GM23338 (cell line): Measurements from ENCODE around the gene MAP4K4. TPM values are rescaled to one million over a fixed set of nuclear protein-coding genes. Genes with fewer than 3 reads are reported as not detected.

Experiments used
- ATAC-seq: fragments of 200-7000 bp; cut with Tn5 transposase; 3 replicates; pipeline ENCODE4 v1.9.1; 2020
- DNase-seq: peaks from one replicate; pipeline ENCODE4 v3.0.0-alpha.2; 2015; ENCODE audit warnings: low spot score
- H2AFZ ChIP-seq: fragments of 200-600 bp; sonication (generic); 2 replicates; pipeline ENCODE4 v1.8.0; 2016; ENCODE audit warnings: antibody characterized with exemption, mild to moderate bottlenecking, moderate library complexity
- H3F3A ChIP-seq: fragments of 200-600 bp; sonication (generic); replicated peaks from 2 replicates; pipeline ENCODE4 v1.8.0; 2017; ENCODE audit warnings: antibody characterized with exemption, mixed run types, low read depth
- H3K27ac ChIP-seq: fragments of 200-600 bp; sonication (generic); 2 replicates; pipeline ENCODE4 v1.6.1; 2016; ENCODE audit warnings: low read depth
- H3K27me3 ChIP-seq: fragments of 200-600 bp; sonication (generic); 2 replicates; pipeline ENCODE4 v1.8.0; 2016; ENCODE audit warnings: mild to moderate bottlenecking, mixed run types, moderate library complexity; ENCODE audit not compliant: insufficient read depth
- H3K36me3 ChIP-seq: fragments of 200-600 bp; sonication (generic); 2 replicates; pipeline ENCODE4 v1.8.0; 2016; ENCODE audit warnings: mild to moderate bottlenecking; ENCODE audit not compliant: insufficient read depth
- H3K4me1 ChIP-seq: fragments of 200-600 bp; sonication (generic); 2 replicates; pipeline ENCODE4 v1.8.0; 2016; ENCODE audit warnings: mild to moderate bottlenecking, moderate library complexity; ENCODE audit not compliant: insufficient read depth
- H3K4me2 ChIP-seq: fragments of 200-600 bp; sonication (generic); 2 replicates; pipeline ENCODE4 v1.7.1; 2017; ENCODE audit warnings: mixed run types
- H3K4me3 ChIP-seq: fragments of 200-600 bp; sonication (generic); 2 replicates; pipeline ENCODE4 v1.6.1; 2016; ENCODE audit warnings: mixed run types
- H3K79me2 ChIP-seq: fragments of 200-600 bp; sonication (generic); replicated peaks from 2 replicates; pipeline ENCODE4 v1.8.0; 2017; ENCODE audit warnings: mild to moderate bottlenecking; ENCODE audit not compliant: insufficient read depth
- H3K9me2 ChIP-seq: fragments of 200-600 bp; sonication (generic); 2 replicates; pipeline ENCODE4 v1.8.0; 2017; ENCODE audit not compliant: insufficient read depth
- H4K20me1 ChIP-seq: fragments of 200-600 bp; sonication (generic); replicated peaks from 2 replicates; pipeline ENCODE4 v1.8.0; 2017; ENCODE audit warnings: mild to moderate bottlenecking; ENCODE audit not compliant: insufficient read depth
- H3K27ac Mint-ChIP-seq: 2 replicates; pipeline ENCODE4 v1.8.0; 2020; ENCODE audit warnings: inconsistent platforms, mild to moderate bottlenecking, moderate library complexity, mixed read lengths
- H3K27me3 Mint-ChIP-seq: 3 replicates; pipeline ENCODE4 v1.8.0; 2022; ENCODE audit warnings: low read depth, mild to moderate bottlenecking, moderate library complexity, mixed read lengths, inconsistent platforms; ENCODE audit not compliant: insufficient read depth, poor library complexity
- H3K36me3 Mint-ChIP-seq: 3 replicates; pipeline ENCODE4 v1.8.0; 2021; ENCODE audit warnings: low read depth, mild to moderate bottlenecking, inconsistent platforms, moderate library complexity, mixed read lengths
- H3K4me1 Mint-ChIP-seq: 3 replicates; pipeline ENCODE4 v1.8.0; 2020; ENCODE audit warnings: mild to moderate bottlenecking, inconsistent platforms, mixed read lengths
- H3K4me3 Mint-ChIP-seq: 3 replicates; pipeline ENCODE4 v1.8.0; 2021; ENCODE audit warnings: moderate library complexity, mild to moderate bottlenecking, inconsistent platforms, mixed read lengths
- H3K9me3 Mint-ChIP-seq: 3 replicates; pipeline ENCODE4 v1.8.0; 2020; ENCODE audit warnings: moderate library complexity, mild to moderate bottlenecking, inconsistent platforms, mixed read lengths
- CREB1 ChIP-seq: fragments of 250-450 bp; sonication (Bioruptor Pico); IDR thresholded peaks from 2 replicates; pipeline ENCODE4 v1.5.0; 2020; ENCODE audit warnings: low read depth, mild to moderate bottlenecking, moderate library complexity
- CTCF ChIP-seq, 2 experiments: fragments of 200-600 bp in 1 of 2; sonication (generic) in 1 of 2; conservative IDR thresholded peaks; 2 replicates each; pipeline versions ENCODE4 v1.5.1 to v1.6.1; 2016 to 2017; ENCODE audit warnings: antibody characterized with exemption in 2 of 2, low read depth in 2 of 2, mild to moderate bottlenecking in 2 of 2, moderate library complexity in 1 of 2
- EZH2 ChIP-seq: fragments of 200-600 bp; sonication (generic); IDR thresholded peaks from one replicate; pipeline ENCODE4 v1.8.0; 2017; ENCODE audit warnings: antibody characterized with exemption, mild to moderate bottlenecking, low read depth; ENCODE audit not compliant: unreplicated experiment
- JUNB ChIP-seq: IDR thresholded peaks from one replicate; pipeline ENCODE4 v1.6.1; 2016; ENCODE audit warnings: antibody characterized with exemption; ENCODE audit not compliant: unreplicated experiment
- ZNF114 ChIP-seq: fragments of 250-450 bp; sonication (Bioruptor Pico); IDR thresholded peaks from 2 replicates; pipeline ENCODE4 v1.5.0; 2020; ENCODE audit warnings: mild to moderate bottlenecking, moderate library complexity
- ZNF331 ChIP-seq: fragments of 250-450 bp; sonication (Bioruptor Pico); IDR thresholded peaks from 2 replicates; pipeline ENCODE4 v1.5.0; 2020; ENCODE audit warnings: low read depth, mild to moderate bottlenecking, moderate library complexity
- ZNF462 ChIP-seq: fragments of 250-450 bp; sonication (Bioruptor Pico); IDR thresholded peaks from 2 replicates; pipeline ENCODE4 v1.5.0; 2020; ENCODE audit warnings: mild to moderate bottlenecking, moderate library complexity
- polyA plus RNA-seq: library from polyadenylated mRNA; unstranded; fragments of >200 nt; fragmentation: Nextera tagmentation; extraction: Ambion mirVana; gene quantifications from 2 replicates; pipeline ENCODE4 v1.2.1, GENCODE V29; 2016
- total RNA-seq: library from RNA; depleted of rRNA; stranded (reverse); fragments of >200 nt; shearing (Covaris generic); gene quantifications from 2 replicates; pipeline ENCODE4 v1.2.3, GENCODE V29; 2014

Gene MAP4K4
- total and polyA plus RNA-seq, 2 experiments from 2014 or later, result 34.6 to 99.2 TPM

- H3K27me3 ChIP-seq, result no peaks in the 10 kb centered on the region
- Mint-ChIP-seq H3K4me1 (peaks cover 15% of the 10 kb centered on the region), H3K27me3 (no peaks in the 10 kb centered on the region), H3K27ac (peak overlapping the region; percentile 77), H3K36me3 (peaks cover 53% of the 10 kb centered on the region), H3K4me3 (no peak overlapping the region), H3K9me3 (no peaks in the 10 kb centered on the region)
- no peaks in the 10 kb centered on the region for H3K79me2 ChIP-seq
- H3F3A ChIP-seq, result no peaks in the 10 kb centered on the region
- TF ChIP-seq JUNB (no peak), ZNF331 (CRISPR knock-in tag) (no peak), EZH2 (no peak), CTCF (conservative IDR thresholded peaks at IDR 0.05; ENCODE audit: low read depth in 2 of 2) (peak; percentile 74 to 76), ZNF462 (CRISPR knock-in tag) (peak; percentile 56; the same call in 1 of the 2 replicates), CREB1 (CRISPR knock-in tag) (no peak), ZNF114 (no peak)
- H4K20me1 ChIP-seq, result peaks cover 4% of the 10 kb centered on the region
- 0 out of 2 replicates have a peak, but pooled peaks cover 4% of the 10 kb centered on the region for H3K4me1 ChIP-seq
- H3K4me3 ChIP-seq, result no peak overlapping the region
- no peak overlapping the region for H3K4me2 ChIP-seq
- no peak overlapping the region for H2AFZ ChIP-seq
- DNase-seq (peak; percentile 87), ATAC-seq (peak; percentile 97)
- H3K9me2 ChIP-seq, result no peaks in the 10 kb centered on the region
- H3K36me3 ChIP-seq, result peaks cover 16% of the 10 kb centered on the region
- no peak overlapping the region; the same call in 1 of the 2 replicates for H3K27ac ChIP-seq
These were observed 133.9 kb downstream of the MAP4K4 start for GRCh38 chr2:101831351-101831865.
